Neural progenitor cell (in vitro differentiated cells): ENCODE measurements around the gene EVC. TPM values are rescaled to one million over a fixed set of nuclear protein-coding genes. Genes with fewer than 3 reads are reported as not detected.
"Not testable (repeated sequence)": the region's sequence is repeated elsewhere in the genome, so short reads cannot be mapped to it uniquely, and the experiment has no call there.

Source experiments
- DNase-seq: peaks from one replicate; pipeline ENCODE4 v3.0.0-alpha.2; 2016; ENCODE audit warnings: low spot score
- H2AFZ ChIP-seq: fragments of 200-600 bp; sonication (generic); replicated peaks from 2 replicates; pipeline ENCODE4 v1.6.1; 2016; ENCODE audit warnings: antibody characterized with exemption
- H3F3A ChIP-seq: fragments of 200-600 bp; sonication (generic); 2 replicates; pipeline ENCODE4 v1.6.1; 2016; ENCODE audit warnings: antibody characterized with exemption, low read depth
- H3K27ac ChIP-seq: fragments of 200-600 bp; sonication (generic); 2 replicates; pipeline ENCODE4 v1.5.1; 2016; ENCODE audit warnings: mild to moderate bottlenecking
- H3K27me3 ChIP-seq: fragments of 200-600 bp; sonication (generic); 2 replicates; pipeline ENCODE4 v1.6.1; 2016; ENCODE audit warnings: mild to moderate bottlenecking, moderate library complexity
- H3K36me3 ChIP-seq: fragments of 200-600 bp; sonication (generic); 2 replicates; pipeline ENCODE4 v1.5.1; 2016
- H3K4me1 ChIP-seq: fragments of 200-600 bp; sonication (generic); 2 replicates; pipeline ENCODE4 v1.6.1; 2016; ENCODE audit warnings: mixed run types
- H3K4me2 ChIP-seq: fragments of 200-600 bp; sonication (generic); 2 replicates; pipeline ENCODE4 v1.6.1; 2016
- H3K4me3 ChIP-seq: fragments of 200-600 bp; sonication (generic); 2 replicates; pipeline ENCODE4 v1.5.1; 2016
- H3K79me2 ChIP-seq: fragments of 200-600 bp; sonication (generic); 2 replicates; pipeline ENCODE4 v1.6.1; 2016; ENCODE audit warnings: low read depth
- H3K9ac ChIP-seq: fragments of 200-600 bp; sonication (generic); 2 replicates; pipeline ENCODE4 v1.6.1; 2016
- H3K9me3 ChIP-seq: fragments of 200-600 bp; sonication (generic); 2 replicates; pipeline ENCODE4 v1.5.1; 2016; ENCODE audit warnings: low read depth
- H4K20me1 ChIP-seq: fragments of 200-600 bp; sonication (generic); 2 replicates; pipeline ENCODE4 v1.6.1; 2016; ENCODE audit warnings: low read depth
- H3K27ac Mint-ChIP-seq: 3 replicates; pipeline ENCODE4 v1.8.0; 2021; ENCODE audit warnings: mixed read lengths
- H3K27me3 Mint-ChIP-seq: 2 replicates; pipeline ENCODE4 v1.8.0; 2022; ENCODE audit warnings: low read depth, mild to moderate bottlenecking, inconsistent platforms, moderate library complexity, mixed read lengths; ENCODE audit not compliant: insufficient read depth
- H3K36me3 Mint-ChIP-seq: 3 replicates; pipeline ENCODE4 v1.8.0; 2021; ENCODE audit warnings: mixed read lengths
- H3K4me1 Mint-ChIP-seq: 3 replicates; pipeline ENCODE4 v1.8.0; 2021; ENCODE audit warnings: mixed read lengths
- H3K4me3 Mint-ChIP-seq: 3 replicates; pipeline ENCODE4 v1.8.0; 2021; ENCODE audit warnings: mild to moderate bottlenecking, moderate library complexity, mixed read lengths
- H3K9me3 Mint-ChIP-seq: 3 replicates; pipeline ENCODE4 v1.8.0; 2020; ENCODE audit warnings: mixed read lengths
- CTCF ChIP-seq: fragments of 200-600 bp; sonication (generic); IDR thresholded peaks from 2 replicates; pipeline ENCODE4 v1.5.1; 2017; ENCODE audit warnings: antibody characterized with exemption, mild to moderate bottlenecking
- EZH2 ChIP-seq: fragments of 200-600 bp; sonication (generic); IDR thresholded peaks from 2 replicates; pipeline ENCODE4 v1.6.1; 2017; ENCODE audit warnings: antibody characterized with exemption, mild to moderate bottlenecking, moderate library complexity
- EZH2phosphoT487 ChIP-seq: fragments of 200-600 bp; sonication (generic); IDR thresholded peaks from 2 replicates; pipeline ENCODE4 v1.6.1; 2017; ENCODE audit warnings: antibody characterized with exemption
- total RNA-seq: library from RNA; depleted of rRNA; stranded (reverse); fragments of >200 nt; gene quantifications from 2 replicates; pipeline ENCODE4 v1.2.3, GENCODE V29; 2015; ENCODE audit warnings: low replicate concordance

The EVC gene
- total RNA-seq, 1 donor from 2014 or later = 3.6 TPM

- DNase-seq = no peak
- no peaks in the 10 kb centered on the region for H3K9me3 Mint-ChIP-seq
- H3K9ac ChIP-seq = no peak overlapping the region
- H3K36me3 ChIP-seq = no peaks in the 10 kb centered on the region
- H3K4me3 ChIP-seq = no peak overlapping the region
- no peak overlapping the region for H2AFZ ChIP-seq
- H3K27me3 ChIP-seq = no peaks in the 10 kb centered on the region
- no peak overlapping the region for H3K27ac Mint-ChIP-seq
- TF ChIP-seq EZH2 (no peak), CTCF (no peak), EZH2phosphoT487 (no peak)
- H3K36me3 Mint-ChIP-seq = peaks cover 22% of the 10 kb centered on the region
- no peaks in the 10 kb centered on the region for H3F3A ChIP-seq
- H3K27me3 Mint-ChIP-seq = peaks cover 2% of the 10 kb centered on the region
- no peaks in the 10 kb centered on the region for H3K4me1 Mint-ChIP-seq
- no peaks in the 10 kb centered on the region for H3K4me1 ChIP-seq
- no peak overlapping the region for H3K27ac ChIP-seq
- H3K4me3 Mint-ChIP-seq = no peak overlapping the region
- no peak overlapping the region for H3K4me2 ChIP-seq
- H4K20me1 ChIP-seq = no peaks in the 10 kb centered on the region
- no peaks in the 10 kb centered on the region for H3K79me2 ChIP-seq
- H3K9me3 ChIP-seq = no peaks in the 10 kb centered on the region
These were observed 99.9 kb downstream of the EVC start for GRCh38 chr4:5810770-5811430.

GRCh38 chr4:5812057-5812456 lies 101.1 kb downstream of the EVC start:
- not testable (repeated sequence) for H3K27ac ChIP-seq, H3K27ac Mint-ChIP-seq, H3F3A ChIP-seq, H3K9me3 ChIP-seq, H3K36me3 ChIP-seq, H3K27me3 ChIP-seq, H3K4me1 Mint-ChIP-seq, H3K4me1 ChIP-seq, H3K4me3 ChIP-seq, H3K4me3 Mint-ChIP-seq, DNase-seq, H2AFZ ChIP-seq, H3K4me2 ChIP-seq, H3K79me2 ChIP-seq, H3K9me3 Mint-ChIP-seq, H3K9ac ChIP-seq, H3K27me3 Mint-ChIP-seq, H4K20me1 ChIP-seq
- peaks cover 17% of the 10 kb centered on the region for H3K36me3 Mint-ChIP-seq

- H3K27ac Mint-ChIP-seq = peak overlapping the region; percentile 19
- no peaks in the 10 kb centered on the region for H3K4me1 ChIP-seq
- H3K27me3 Mint-ChIP-seq = peaks cover 2% of the 10 kb centered on the region
- no peaks in the 10 kb centered on the region for H3K9me3 ChIP-seq
- no peaks in the 10 kb centered on the region for H3K79me2 ChIP-seq
- no peak overlapping the region for H3K9ac ChIP-seq
- no peaks in the 10 kb centered on the region for H3K9me3 Mint-ChIP-seq
- no peak overlapping the region for H3K27ac ChIP-seq
- H4K20me1 ChIP-seq = no peaks in the 10 kb centered on the region
- no peak overlapping the region for H3K4me3 ChIP-seq
- no peak overlapping the region for H3K4me3 Mint-ChIP-seq
- no peaks in the 10 kb centered on the region for H3F3A ChIP-seq
- H3K36me3 Mint-ChIP-seq = peaks cover 19% of the 10 kb centered on the region
- DNase-seq = peak; percentile 81
- TF ChIP-seq CTCF = peak; percentile 77
- no peak for TF ChIP-seq EZH2phosphoT487
- H2AFZ ChIP-seq = no peak overlapping the region
- H3K4me1 Mint-ChIP-seq = no peaks in the 10 kb centered on the region
- no peaks in the 10 kb centered on the region for H3K36me3 ChIP-seq
- H3K4me2 ChIP-seq = no peak overlapping the region
- H3K27me3 ChIP-seq = no peaks in the 10 kb centered on the region
These were observed 101.7 kb downstream of the EVC start for GRCh38 chr4:5812506-5813229.

GRCh38 chr4:5813882-5814255 lies 102.9 kb downstream of the EVC start:
- Histone ChIP-seq H3K27me3 (no peaks in the 10 kb centered on the region), H3F3A (no peaks in the 10 kb centered on the region), H3K9me3 (no peaks in the 10 kb centered on the region), H3K36me3 (no peaks in the 10 kb centered on the region), H3K27ac (no peak overlapping the region), H4K20me1 (no peaks in the 10 kb centered on the region), H3K4me1 (no peaks in the 10 kb centered on the region), H3K79me2 (no peaks in the 10 kb centered on the region), H3K4me2 (no peak overlapping the region), H3K4me3 (no peak overlapping the region), H2AFZ (no peak overlapping the region), H3K9ac (no peak overlapping the region)
- Mint-ChIP-seq H3K4me1 (no peaks in the 10 kb centered on the region), H3K36me3 (peaks cover 21% of the 10 kb centered on the region), H3K27me3 (peaks cover 2% of the 10 kb centered on the region), H3K4me3 (no peak overlapping the region), H3K27ac (no peak overlapping the region), H3K9me3 (no peaks in the 10 kb centered on the region)
- no peak for DNase-seq
- TF ChIP-seq EZH2phosphoT487 (no peak), CTCF (no peak), EZH2 (no peak)
